ENCODE results near the gene EML4. TPM values are rescaled to one million over a fixed set of nuclear protein-coding genes. Genes with fewer than 3 reads are reported as not detected.

Gene EML4
- total RNA-seq, 2 donors from 2014 or later, result 32.8 to 59.9 TPM

GRCh38 chr2:42219160-42219559 lies 50.0 kb downstream of the EML4 start:
- H3K9me3 ChIP-seq, result no peaks in the 10 kb centered on the region
- H3K27me3 ChIP-seq (replicated peaks; ENCODE audit: insufficient read depth), result no peaks in the 10 kb centered on the region
- H3K36me3 ChIP-seq, result no peaks in the 10 kb centered on the region
- DNase-seq (ENCODE audit: low spot score) (no peak), ATAC-seq (ENCODE audit: insufficient number of reproducible peaks, low FRiP score, low read depth) (no peak)
- H3K27ac ChIP-seq, result no peak overlapping the region
- TF ChIP-seq CTCF (IDR thresholded peaks at IDR 0.05), result no peak
- no peak overlapping the region for H3K4me3 ChIP-seq
- H3K4me1 ChIP-seq (ENCODE audit: control insufficient read depth in 1 of 2, low read depth in 2 of 2), result peaks cover 20 to 34% of the 10 kb centered on the region in 2 donors

DNA sequence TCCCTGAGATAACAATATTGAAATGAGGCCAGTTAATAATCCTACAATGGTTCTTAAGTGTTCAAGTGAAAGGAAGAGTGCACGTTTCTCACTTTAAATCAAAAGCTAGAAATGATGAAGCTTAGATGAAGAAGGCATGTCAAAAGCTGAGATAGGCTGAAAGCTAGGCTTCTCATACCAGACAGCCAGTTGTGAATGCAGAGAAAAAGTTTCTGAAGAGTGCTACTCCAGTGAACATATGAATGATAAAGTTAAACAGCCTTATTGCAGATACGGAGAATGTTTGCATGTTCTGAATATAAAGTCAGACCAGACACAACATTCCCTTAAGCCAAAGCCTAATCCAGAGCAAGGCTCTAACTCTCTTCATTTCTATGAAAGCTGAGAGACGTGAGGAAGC lies 51.4 kb downstream of the EML4 start:
- DNase-seq (ENCODE audit: low spot score) (no peak), ATAC-seq (ENCODE audit: insufficient number of reproducible peaks, low FRiP score, low read depth) (no peak)
- no peak for TF ChIP-seq CTCF (IDR thresholded peaks at IDR 0.05)

GRCh38 chr2:42223067-42223854 lies 54.1 kb downstream of the EML4 start:
- no peak for DNase-seq (ENCODE audit: low spot score)
- TF ChIP-seq CTCF (IDR thresholded peaks at IDR 0.05), result no peak
- Histone ChIP-seq H3K27me3 (replicated peaks; ENCODE audit: insufficient read depth) (no peaks in the 10 kb centered on the region), H3K4me1 (ENCODE audit: control insufficient read depth in 1 of 2, low read depth in 2 of 2) (peaks cover 17 to 19% of the 10 kb centered on the region in 2 donors), H3K36me3 (no peaks in the 10 kb centered on the region), H3K27ac (no peak overlapping the region), H3K4me3 (no peak overlapping the region), H3K9me3 (no peaks in the 10 kb centered on the region)
- no peak for ATAC-seq (ENCODE audit: insufficient number of reproducible peaks, low FRiP score, low read depth)

More for the DNA sequence above, 51.4 kb downstream of the EML4 start:
- no peak overlapping the region for H3K27ac ChIP-seq
- no peaks in the 10 kb centered on the region for H3K9me3 ChIP-seq
- no peak overlapping the region for H3K4me3 ChIP-seq
- no peaks in the 10 kb centered on the region for H3K27me3 ChIP-seq (replicated peaks; ENCODE audit: insufficient read depth)
- H3K4me1 ChIP-seq (ENCODE audit: control insufficient read depth in 1 of 2, low read depth in 2 of 2), result peaks cover 25 to 35% of the 10 kb centered on the region in 2 donors
- no peaks in the 10 kb centered on the region for H3K36me3 ChIP-seq

DNA sequence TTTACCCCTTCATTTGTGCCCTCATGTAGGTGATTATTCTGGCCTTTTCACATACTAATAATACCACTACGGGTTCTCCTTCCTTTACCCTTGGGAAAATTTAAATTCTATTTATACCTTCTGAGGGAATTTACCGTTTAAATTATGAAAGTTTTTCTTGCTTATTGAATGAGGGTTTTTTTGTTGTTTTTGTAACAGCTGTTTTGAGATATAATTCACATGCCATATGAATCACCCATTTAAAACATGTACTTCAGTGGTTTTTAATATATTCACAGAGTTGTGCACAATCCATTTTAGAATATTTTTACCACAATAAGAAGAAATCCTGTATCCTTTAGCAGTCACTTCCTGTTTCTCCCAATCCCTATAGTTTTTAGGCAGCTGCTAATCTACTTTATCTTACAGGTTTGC lies 54.7 kb downstream of the EML4 start:
- DNase-seq (ENCODE audit: low spot score) (no peak), ATAC-seq (ENCODE audit: insufficient number of reproducible peaks, low FRiP score, low read depth) (no peak)
- no peak for TF ChIP-seq CTCF (IDR thresholded peaks at IDR 0.05)
- Histone ChIP-seq H3K27ac (no peak overlapping the region), H3K9me3 (no peaks in the 10 kb centered on the region), H3K4me1 (ENCODE audit: control insufficient read depth in 1 of 2, low read depth in 2 of 2) (peaks cover 17 to 19% of the 10 kb centered on the region in 2 donors), H3K27me3 (replicated peaks; ENCODE audit: insufficient read depth) (no peaks in the 10 kb centered on the region), H3K4me3 (no peak overlapping the region), H3K36me3 (no peaks in the 10 kb centered on the region)

- Histone ChIP-seq H3K27ac (no peak overlapping the region), H3K4me3 (no peak overlapping the region), H3K27me3 (replicated peaks; ENCODE audit: insufficient read depth) (no peaks in the 10 kb centered on the region), H3K4me1 (ENCODE audit: control insufficient read depth in 1 of 2, low read depth in 2 of 2) (peaks cover 17 to 19% of the 10 kb centered on the region in 2 donors), H3K9me3 (no peaks in the 10 kb centered on the region), H3K36me3 (no peaks in the 10 kb centered on the region)
- DNase-seq (ENCODE audit: low spot score) (no peak), ATAC-seq (ENCODE audit: insufficient number of reproducible peaks, low FRiP score, low read depth) (no peak)
- TF ChIP-seq CTCF (IDR thresholded peaks at IDR 0.05), result no peak
Observed at GRCh38 chr2:42224422-42225067, 55.4 kb downstream of the EML4 start.
